Transverse colon (tissue), 4 donors: ENCODE results near the gene HIBCH. TPM values are rescaled to one million over a fixed set of nuclear protein-coding genes. Genes with fewer than 3 reads are reported as not detected.
"Not testable (repeated sequence)": the region's sequence is repeated elsewhere in the genome, so short reads cannot be mapped to it uniquely, and the experiment has no call there.

ENCODE experiments used
- DNase-seq: peaks from one replicate; pipeline ENCODE4 v3.0.0-alpha.2; 2019
- H3K27ac ChIP-seq, 4 donors: fragments of 200-600 bp; sonication (generic); 2 replicates each; pipeline ENCODE4 v1.5.1; 2016 to 2018; ENCODE audit warnings: inconsistent platforms in 4 of 4
- H3K27me3 ChIP-seq: fragments of 200-600 bp; sonication (generic); 2 replicates; pipeline ENCODE4 v1.5.1; 2017; ENCODE audit warnings: inconsistent platforms
- H3K36me3 ChIP-seq, 4 donors: fragments of 200-600 bp; sonication (generic); 2 replicates each; pipeline ENCODE4 v1.5.1; 2017 to 2019; ENCODE audit warnings: inconsistent platforms in 4 of 4
- H3K4me1 ChIP-seq, 4 donors: fragments of 200-600 bp; sonication (generic); 2 replicates each; pipeline ENCODE4 v1.5.1; 2017 to 2020; ENCODE audit warnings: inconsistent platforms in 4 of 4
- H3K4me3 ChIP-seq, 4 donors: fragments of 200-600 bp; sonication (generic); 1 replicate in 1 of 4; 2 replicates in 3 of 4; pipeline versions ENCODE4 v1.5.1 to v1.6.1; 2017 to 2019; ENCODE audit warnings: inconsistent platforms in 4 of 4
- H3K9me3 ChIP-seq, 2 donors: fragments of 200-600 bp; sonication (generic); 2 replicates each; pipeline ENCODE4 v1.5.1; 2017 to 2019; ENCODE audit warnings: inconsistent platforms in 2 of 2
- CTCF ChIP-seq, 5 experiments: fragments of 200-600 bp in 3 of 5; fragments of 450-650 bp in 2 of 5; sonication (generic) in 3 of 5; IDR thresholded peaks; 1 replicate in 2 of 5; 2 replicates in 3 of 5; pipeline ENCODE4 v1.5.1; 2016 to 2017; ENCODE audit warnings: antibody characterized with exemption in 5 of 5, inconsistent platforms in 3 of 5, mild to moderate bottlenecking in 2 of 5, moderate library complexity in 1 of 5
- EP300 ChIP-seq: sonication (generic); formaldehyde crosslinking; IDR thresholded peaks from one replicate; pipeline ENCODE4 v1.6.1; 2017; ENCODE audit warnings: antibody characterized with exemption, low read depth
- POLR2A ChIP-seq: fragments of 450-650 bp; IDR thresholded peaks from one replicate; pipeline ENCODE4 v1.6.1; 2016; ENCODE audit warnings: antibody characterized with exemption, mild to moderate bottlenecking, moderate library complexity
- POLR2AphosphoS5 ChIP-seq, 3 donors: sonication (generic); formaldehyde crosslinking; IDR thresholded peaks; one replicate each; pipeline ENCODE4 v1.6.1; 2016; ENCODE audit warnings: antibody characterized with exemption in 3 of 3
- WGBS, 2 donors: methylation state at CpG; one replicate each; pipeline ENCODE4 v1.1.5; 2018; ENCODE audit warnings: low coverage in 1 of 2; 5-methylcytosine and 5-hydroxymethylcytosine counted together
- in situ Hi-C, 4 donors: fragments of 200-750 bp; cut with MboI; loops; one replicate each; pipeline versions ENCODE4 v1.15.0 to v1.15.1; 2017; ENCODE audit warnings: low sequenced_read_pairs in 3 of 4, low pct_ligation_motif_present in 1 of 4, low pct_unique_long_range_greater_than_20kb in 1 of 4
- intact Hi-C: fragments of 100-400 bp; cut with DNase I; formaldehyde crosslinking; loops from one replicate; pipeline ENCODE4 v1.15.1; 2023; ENCODE audit warnings: low total_unique reads
- total RNA-seq, 4 donors: library from RNA; depleted of rRNA; stranded (reverse); fragments of >200 nt; gene quantifications; one replicate each; pipeline ENCODE4 v1.1.0, GENCODE V29; 2016

HIBCH gene
- total RNA-seq, 4 donors from 2014 or later: 6.0 to 33.0 (median 19.8) TPM

DNA sequence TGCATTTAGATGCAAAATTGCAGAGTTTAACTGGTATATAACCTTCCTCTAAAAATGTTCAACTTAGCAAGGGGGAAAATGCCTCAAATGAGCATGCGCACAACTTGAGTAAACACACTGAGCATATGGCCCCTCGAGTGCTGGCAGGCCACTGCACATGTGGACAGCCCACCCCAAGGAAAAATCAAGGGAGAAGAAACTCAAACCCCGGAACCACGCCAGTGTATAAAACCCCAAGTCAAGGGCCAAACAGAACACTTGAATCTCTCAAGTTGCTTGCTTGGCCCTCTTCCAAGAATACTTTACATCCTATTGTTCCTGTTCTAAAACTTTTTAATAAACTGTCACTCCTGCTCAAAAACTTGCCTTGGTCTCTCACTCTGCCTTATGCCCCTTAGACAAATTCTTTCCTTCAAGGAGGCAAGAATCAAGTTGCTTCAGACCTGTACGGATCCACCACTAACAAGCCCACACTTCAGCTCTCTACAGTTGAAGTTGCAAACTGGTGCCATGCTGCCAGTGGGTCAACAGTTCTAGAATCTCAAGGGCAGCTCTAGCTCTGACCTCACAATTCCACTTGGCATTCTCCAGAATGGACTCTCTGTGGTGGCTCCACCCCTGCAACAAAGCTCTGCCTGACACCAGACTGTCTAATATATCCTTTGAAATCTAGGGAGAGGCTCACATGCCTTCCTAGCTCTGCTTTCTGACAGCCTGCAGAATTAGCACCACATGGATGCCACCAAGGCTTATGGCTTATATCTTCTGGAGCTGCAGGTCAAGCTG, 38.9 kb downstream of the HIBCH start:
- no peaks in the 10 kb centered on the region for H3K9me3 ChIP-seq
- H3K4me1 ChIP-seq: peaks cover 0 to 4% (median 0%) of the 10 kb centered on the region in 4 donors
- H3K27ac ChIP-seq: no peak overlapping the region
- H3K4me3 ChIP-seq: no peak overlapping the region
- peaks cover 0 to 9% (median 0%) of the 10 kb centered on the region in 4 donors for H3K36me3 ChIP-seq
- intact Hi-C loops (loop anchor here (10.0 kb wide), 1 partner anchor 196 kb away; no protein-coding TSS in a partner anchor), in situ Hi-C loops (loop anchor here in 2 of 4 donors (25.0 kb wide), 1 partner anchor 193 kb away; no protein-coding TSS in a partner anchor)
- H3K27me3 ChIP-seq: no peaks in the 10 kb centered on the region
- no peak for TF ChIP-seq POLR2A
- no peak for TF ChIP-seq EP300
- TF ChIP-seq POLR2AphosphoS5 (IDR thresholded peaks at IDR 0.05): no peak
- TF ChIP-seq CTCF (IDR thresholded peaks at IDR 0.05): no peak
- 82 to 95% methylated on average over 4 to 5 of the region's 5 CpGs for WGBS, 2 donors
- no peak for DNase-seq

DNA sequence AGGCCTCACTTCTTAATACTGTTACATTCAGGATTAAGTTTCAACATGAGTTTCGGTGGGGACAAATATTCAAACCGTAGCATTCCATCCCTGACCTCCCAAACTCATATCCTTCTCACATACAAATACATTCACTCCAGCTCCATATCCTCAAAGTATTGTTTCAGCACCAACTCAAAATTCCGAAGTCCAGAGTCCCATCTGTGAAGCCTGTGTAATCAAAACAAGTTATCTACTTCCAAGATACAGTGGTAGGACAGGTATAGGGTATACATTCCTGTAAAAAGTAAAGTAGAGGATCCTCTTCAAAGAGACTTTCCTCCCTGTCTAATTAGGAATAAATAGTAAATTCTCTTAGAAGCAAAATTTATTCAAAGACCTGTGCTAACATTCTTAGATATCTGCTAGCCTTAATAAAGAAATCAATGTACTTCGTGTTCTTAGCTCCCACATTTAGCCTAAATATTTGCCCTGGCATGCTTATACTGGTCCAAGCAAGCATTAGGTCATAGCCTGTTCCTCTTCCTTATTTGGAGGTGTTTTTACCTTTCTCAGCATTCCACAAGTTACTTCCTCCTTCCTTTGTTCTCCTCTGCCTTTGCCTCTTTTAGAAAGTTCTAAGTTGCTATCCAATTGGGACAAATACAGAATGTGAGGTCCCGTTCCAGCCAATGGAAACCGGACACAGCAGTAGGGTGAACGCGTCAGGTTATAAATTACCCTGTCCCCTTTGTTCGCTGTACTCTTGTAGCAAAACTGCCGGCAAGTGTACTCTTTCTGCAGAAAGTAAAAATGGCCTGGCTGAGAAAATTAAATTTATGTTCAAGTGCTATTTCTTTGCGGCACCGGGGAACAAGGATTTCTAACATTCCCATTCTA, 40.1 kb downstream of the HIBCH start:
- H3K27me3 ChIP-seq, H3K9me3 ChIP-seq, DNase-seq, H3K27ac ChIP-seq, H3K4me1 ChIP-seq, H3K36me3 ChIP-seq, H3K4me3 ChIP-seq: not testable (repeated sequence)
- in situ Hi-C loops: loop anchor here (10.0 to 25.0 kb wide), 2 partner anchors 192 to 195 kb away; no protein-coding TSS in a partner anchor
- 78 to 93% methylated on average over 6 to 12 of the region's 12 CpGs for whole genome bisulfite sequencing, 2 donors
- intact Hi-C loops: loop anchor here (10.0 kb wide), 1 partner anchor 195 kb away; no protein-coding TSS in a partner anchor

DNA sequence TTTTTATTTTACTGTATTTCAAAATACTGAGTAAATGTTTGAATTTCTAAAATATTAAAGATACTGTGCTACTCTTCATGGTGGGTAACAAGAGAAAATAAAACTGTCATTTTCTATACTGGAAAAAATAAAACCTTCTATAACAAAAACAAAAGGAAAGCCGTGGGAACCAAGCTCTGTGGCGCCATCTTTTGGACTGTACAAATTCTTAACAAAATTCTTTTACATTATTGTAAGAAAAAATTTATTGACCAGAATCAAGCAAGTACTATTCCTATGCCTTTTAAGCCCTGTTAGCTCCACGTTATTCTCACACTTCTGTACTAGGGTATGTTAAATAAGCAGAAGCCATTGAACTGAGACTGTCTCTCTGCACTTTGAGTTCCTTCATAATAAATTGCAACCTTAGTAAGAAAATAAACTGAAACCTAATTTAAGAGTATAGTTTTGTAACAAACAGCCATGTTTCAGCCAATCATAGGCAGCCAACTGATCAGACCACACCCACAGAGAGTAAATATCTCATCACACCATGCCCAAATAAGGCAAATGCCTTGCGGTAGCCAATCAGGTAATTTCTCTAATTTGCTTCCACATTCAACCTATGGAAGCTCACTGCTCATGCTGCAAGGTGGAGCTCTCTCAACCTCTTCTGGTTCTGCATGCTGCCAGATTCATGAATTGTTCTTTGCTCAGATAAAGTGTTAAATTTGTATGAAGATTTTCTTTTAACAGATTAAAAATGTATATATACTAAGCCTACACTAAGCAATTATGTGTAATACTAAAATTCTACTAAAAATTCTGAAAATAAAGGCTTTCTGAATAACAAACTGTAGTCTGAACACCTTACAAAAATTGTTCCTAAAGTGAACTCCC, 42.2 kb downstream of the HIBCH start:
- no peaks in the 10 kb centered on the region for H3K36me3 ChIP-seq
- in situ Hi-C loops (loop anchor here (10.0 to 25.0 kb wide), 2 partner anchors 190 to 193 kb away; no protein-coding TSS in a partner anchor), intact Hi-C loops (no loop called here)
- WGBS, 2 donors: 45 to 48% methylated on average over 4 of the region's 4 CpGs
- no peak overlapping the region for H3K27ac ChIP-seq
- no peaks in the 10 kb centered on the region for H3K9me3 ChIP-seq
- TF ChIP-seq POLR2A: no peak
- TF ChIP-seq CTCF (IDR thresholded peaks at IDR 0.05): peak; percentile 36 to 51 (median 46)
- H3K27me3 ChIP-seq: no peaks in the 10 kb centered on the region
- H3K4me3 ChIP-seq: no peak overlapping the region
- H3K4me1 ChIP-seq: peaks cover 0 to 4% (median 0%) of the 10 kb centered on the region in 4 donors
- DNase-seq: peak; percentile 10

DNA sequence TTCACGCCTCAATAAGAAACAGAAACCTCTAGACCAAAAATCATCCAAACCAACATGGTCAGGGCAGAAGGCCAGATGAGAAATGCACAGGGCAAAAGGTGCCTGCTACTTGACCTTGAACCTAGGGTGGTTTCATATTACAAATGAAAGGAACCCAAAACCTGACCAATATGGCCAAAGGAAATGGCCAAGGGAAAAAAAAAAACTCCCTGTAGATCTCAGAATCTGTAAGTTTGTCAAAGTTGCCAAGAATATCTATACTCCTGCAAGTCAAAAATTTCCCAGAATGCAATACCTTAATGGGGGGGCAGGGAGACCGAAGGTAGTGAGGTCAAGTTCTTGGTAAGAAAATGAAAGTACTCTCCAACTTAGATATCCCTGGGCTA, 47.2 kb downstream of the HIBCH start:
- H3K27me3 ChIP-seq: no peaks in the 10 kb centered on the region
- 92% methylated on average over 2 of the region's 2 CpGs; no CpG with 5 or more reads in 1 of the 2 donors for WGBS, 2 donors
- in situ Hi-C loops: loop anchor here in 2 of 4 donors (10.0 kb wide), 1 partner anchor 188 kb away; no protein-coding TSS in a partner anchor
- no peaks in the 10 kb centered on the region for H3K36me3 ChIP-seq
- H3K4me3 ChIP-seq: no peak overlapping the region
- peaks cover 0 to 4% (median 0%) of the 10 kb centered on the region in 4 donors for H3K4me1 ChIP-seq
- DNase-seq: no peak
- intact Hi-C loops: no loop called here
- H3K27ac ChIP-seq: no peak overlapping the region
- TF ChIP-seq POLR2A: no peak
- TF ChIP-seq POLR2AphosphoS5 (IDR thresholded peaks at IDR 0.05): no peak
- no peak for TF ChIP-seq EP300
- no peak for TF ChIP-seq CTCF (IDR thresholded peaks at IDR 0.05)
- no peaks in the 10 kb centered on the region for H3K9me3 ChIP-seq
